Glutamatergic neuron (in vitro differentiated cells): ENCODE data around the gene C16orf96. TPM values are rescaled to one million over a fixed set of nuclear protein-coding genes. Genes with fewer than 3 reads are reported as not detected.

ENCODE experiments used
- DNase-seq: peaks from one replicate; pipeline ENCODE4 v3.0.0; 2022
- H3K27ac Mint-ChIP-seq: one replicate; pipeline ENCODE4 v1.8.0; 2020; ENCODE audit warnings: mild to moderate bottlenecking, mixed read lengths, inconsistent platforms; ENCODE audit not compliant: unreplicated experiment
- H3K27me3 Mint-ChIP-seq: one replicate; pipeline ENCODE4 v1.8.0; 2020; ENCODE audit warnings: mild to moderate bottlenecking, moderate library complexity, mixed read lengths, inconsistent platforms; ENCODE audit not compliant: unreplicated experiment
- H3K36me3 Mint-ChIP-seq: one replicate; pipeline ENCODE4 v1.8.0; 2020; ENCODE audit warnings: mild to moderate bottlenecking, mixed read lengths, inconsistent platforms; ENCODE audit not compliant: unreplicated experiment
- H3K4me1 Mint-ChIP-seq: one replicate; pipeline ENCODE4 v1.8.0; 2020; ENCODE audit warnings: mild to moderate bottlenecking, low read depth, mixed read lengths, inconsistent platforms; ENCODE audit not compliant: unreplicated experiment
- H3K4me3 Mint-ChIP-seq: one replicate; pipeline ENCODE4 v1.8.0; 2020; ENCODE audit warnings: mild to moderate bottlenecking, mixed read lengths, inconsistent platforms; ENCODE audit not compliant: unreplicated experiment
- H3K9me3 Mint-ChIP-seq: one replicate; pipeline ENCODE4 v1.8.0; 2020; ENCODE audit warnings: mild to moderate bottlenecking, moderate library complexity, mixed read lengths, inconsistent platforms; ENCODE audit not compliant: unreplicated experiment
- total RNA-seq: library from RNA; stranded (reverse); fragmentation: NEBNext Ultra II Directional; extraction: Animal tissue kit (Norgen Biotek cat#: 25700); gene quantifications from one replicate; pipeline ENCODE4 v1.2.1, GENCODE V29; 2021; ENCODE audit not compliant: unreplicated experiment
- TF ChIP-seq, protein P1 (sequence below): fragments of 200-600 bp; sonication (generic); IDR thresholded peaks from one replicate; pipeline ENCODE4 v1.5.0; 2021; ENCODE audit not compliant: partially characterized antibody, unreplicated experiment

The C16orf96 gene
- total RNA-seq, 1 donor from 2014 or later, result 0.83 TPM

- TF ChIP-seq, protein P1, sequence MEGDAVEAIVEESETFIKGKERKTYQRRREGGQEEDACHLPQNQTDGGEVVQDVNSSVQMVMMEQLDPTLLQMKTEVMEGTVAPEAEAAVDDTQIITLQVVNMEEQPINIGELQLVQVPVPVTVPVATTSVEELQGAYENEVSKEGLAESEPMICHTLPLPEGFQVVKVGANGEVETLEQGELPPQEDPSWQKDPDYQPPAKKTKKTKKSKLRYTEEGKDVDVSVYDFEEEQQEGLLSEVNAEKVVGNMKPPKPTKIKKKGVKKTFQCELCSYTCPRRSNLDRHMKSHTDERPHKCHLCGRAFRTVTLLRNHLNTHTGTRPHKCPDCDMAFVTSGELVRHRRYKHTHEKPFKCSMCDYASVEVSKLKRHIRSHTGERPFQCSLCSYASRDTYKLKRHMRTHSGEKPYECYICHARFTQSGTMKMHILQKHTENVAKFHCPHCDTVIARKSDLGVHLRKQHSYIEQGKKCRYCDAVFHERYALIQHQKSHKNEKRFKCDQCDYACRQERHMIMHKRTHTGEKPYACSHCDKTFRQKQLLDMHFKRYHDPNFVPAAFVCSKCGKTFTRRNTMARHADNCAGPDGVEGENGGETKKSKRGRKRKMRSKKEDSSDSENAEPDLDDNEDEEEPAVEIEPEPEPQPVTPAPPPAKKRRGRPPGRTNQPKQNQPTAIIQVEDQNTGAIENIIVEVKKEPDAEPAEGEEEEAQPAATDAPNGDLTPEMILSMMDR, result no peak
- Mint-ChIP-seq H3K4me1 (peaks cover 8% of the 10 kb centered on the region), H3K4me3 (peak overlapping the region; percentile 82), H3K27ac (peak overlapping the region; percentile 84), H3K36me3 (no peaks in the 10 kb centered on the region), H3K27me3 (peaks cover 10% of the 10 kb centered on the region), H3K9me3 (peaks cover 4% of the 10 kb centered on the region)
- peak; percentile 68 for DNase-seq
Observed at GRCh38 chr16:4612474-4612931, 56.4 kb downstream of the C16orf96 start.

GRCh38 chr16:4612977-4613635 is 57.0 kb downstream of the C16orf96 start:
- Mint-ChIP-seq H3K36me3 (no peaks in the 10 kb centered on the region), H3K27me3 (peaks cover 10% of the 10 kb centered on the region), H3K27ac (peak overlapping the region; percentile 84), H3K4me3 (peak overlapping the region; percentile 82), H3K9me3 (peaks cover 4% of the 10 kb centered on the region), H3K4me1 (peaks cover 8% of the 10 kb centered on the region)
- TF ChIP-seq, protein P1, result no peak
- no peak for DNase-seq

DNA sequence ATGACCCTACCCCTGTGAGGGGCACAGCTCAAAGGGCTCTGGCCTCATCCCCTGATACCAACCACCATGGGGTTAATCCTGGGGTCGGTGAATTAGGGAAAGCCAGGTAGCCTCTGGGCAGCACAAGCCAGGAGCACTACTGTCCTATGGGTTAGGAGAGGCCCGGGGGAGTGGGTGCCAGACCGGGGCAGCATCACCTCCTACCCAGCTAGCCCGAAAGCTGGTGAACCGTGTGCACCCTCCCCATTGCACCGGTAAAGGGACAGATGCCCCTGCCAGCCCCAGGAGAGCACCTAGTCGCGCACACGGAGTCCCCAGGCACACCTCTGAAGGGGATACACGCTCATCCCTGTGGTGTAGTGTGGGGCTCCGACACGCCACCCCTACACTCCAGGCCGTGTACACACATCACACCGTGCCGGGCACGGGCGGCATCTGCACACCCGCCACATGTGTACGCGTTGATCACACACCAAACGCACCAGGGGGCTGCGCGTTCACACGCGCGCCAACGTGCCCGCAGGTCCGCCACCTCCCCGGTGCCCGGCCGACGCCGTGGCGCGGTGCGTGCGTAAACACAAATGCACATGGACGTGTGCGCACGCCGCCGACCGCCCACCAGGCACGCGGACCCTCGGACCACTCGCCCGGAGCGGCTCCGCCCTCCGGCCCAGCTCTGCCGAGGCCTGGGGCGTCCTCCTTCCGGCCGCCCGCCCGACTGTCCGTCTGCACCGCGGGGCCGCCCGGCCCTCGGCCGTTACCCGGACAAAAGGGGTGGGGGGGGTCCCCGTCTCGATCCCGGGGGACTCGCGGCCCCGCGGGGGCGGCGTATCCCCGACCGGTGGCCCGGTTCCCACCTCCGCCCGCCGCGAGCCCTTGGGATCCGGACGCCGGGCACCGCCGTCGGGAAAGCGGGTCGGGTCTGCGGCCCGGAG is 57.8 kb downstream of the C16orf96 start:
- Mint-ChIP-seq H3K9me3 (peaks cover 4% of the 10 kb centered on the region), H3K36me3 (no peaks in the 10 kb centered on the region), H3K27ac (no peak overlapping the region), H3K27me3 (peaks cover 10% of the 10 kb centered on the region), H3K4me1 (peaks cover 8% of the 10 kb centered on the region), H3K4me3 (peak overlapping the region; percentile 82)
- DNase-seq, result peak; percentile 73
- TF ChIP-seq, protein P1, result no peak

- no peaks in the 10 kb centered on the region for H3K36me3 Mint-ChIP-seq
- TF ChIP-seq, protein P1, result no peak
- peaks cover 8% of the 10 kb centered on the region for H3K4me1 Mint-ChIP-seq
- H3K27me3 Mint-ChIP-seq, result peaks cover 10% of the 10 kb centered on the region
- peak; percentile 84 for DNase-seq
- peak within 1 kb of the TSS; percentile 82 for H3K4me3 Mint-ChIP-seq
- H3K9me3 Mint-ChIP-seq, result peaks cover 4% of the 10 kb centered on the region
- H3K27ac Mint-ChIP-seq, result peak within 1 kb of the TSS; percentile 92
Observed at GRCh38 chr16:4614571-4615383, 58.6 kb downstream of the C16orf96 start, which contains the start of gene UBALD1. Gene UBALD1, minus strand, starts transcription at chr16:4614888. Its CDS starts 91 bp downstream, at chr16:4614797.
